ENCODE results near the gene EGFL7. TPM values are rescaled to one million over a fixed set of nuclear protein-coding genes. Genes with fewer than 3 reads are reported as not detected.

The EGFL7 gene
- total RNA-seq, 1 donor from 2014 or later, result 6.9 TPM

DNA sequence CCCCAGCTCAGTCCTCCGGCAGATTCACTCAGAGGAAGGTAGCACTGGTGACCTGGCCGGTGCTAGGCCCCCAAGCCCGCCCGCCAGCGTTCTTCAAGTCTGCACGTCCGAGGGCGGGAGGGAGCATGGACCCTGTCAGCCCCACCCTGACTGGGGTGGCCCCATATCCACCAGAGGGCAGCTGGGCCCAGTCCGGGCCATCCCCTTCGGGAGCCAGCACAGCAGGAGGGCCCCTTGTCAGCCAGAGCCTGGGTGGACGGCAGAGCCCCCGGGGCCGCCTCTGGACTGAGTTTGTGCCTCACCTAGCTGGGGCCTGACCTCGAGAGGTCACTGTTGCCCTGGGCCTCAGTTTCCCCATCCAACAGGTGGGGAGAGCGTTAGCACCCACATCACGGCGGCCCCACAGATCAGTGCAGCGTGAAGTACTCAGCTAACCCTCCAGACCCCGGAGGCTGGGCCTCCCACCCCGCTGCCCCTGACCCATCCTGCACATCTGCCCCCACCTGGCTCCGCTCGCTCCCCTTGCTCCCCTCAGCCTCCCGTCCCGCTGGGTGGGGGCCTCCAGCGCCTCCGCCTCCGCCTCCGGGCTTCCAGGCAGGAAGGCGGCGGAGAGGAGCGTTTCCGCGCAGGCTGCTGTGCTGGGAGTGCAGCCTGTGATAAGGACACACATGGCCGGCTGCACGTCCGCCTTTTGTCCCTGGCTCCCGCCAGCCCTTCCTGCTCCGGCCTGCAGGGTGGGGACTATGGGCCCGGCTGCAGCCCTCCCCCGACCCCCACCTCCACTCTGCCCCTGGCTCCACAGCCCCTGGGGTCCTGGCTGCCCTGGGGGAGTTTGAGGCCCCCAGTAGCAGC is 16.6 kb upstream of the EGFL7 start:
- H3K4me1 Mint-ChIP-seq (ENCODE audit: unreplicated experiment), result peaks cover 10% of the 10 kb centered on the region
- no peaks in the 10 kb centered on the region for H3K9me3 Mint-ChIP-seq (ENCODE audit: unreplicated experiment)
- H3K36me3 Mint-ChIP-seq (ENCODE audit: unreplicated experiment), result no peaks in the 10 kb centered on the region
- H3K27me3 Mint-ChIP-seq (ENCODE audit: unreplicated experiment), result no peaks in the 10 kb centered on the region
- H3K27ac Mint-ChIP-seq (ENCODE audit: unreplicated experiment), result no peak overlapping the region
- H3K4me3 Mint-ChIP-seq (ENCODE audit: unreplicated experiment), result no peak overlapping the region
- TF ChIP-seq, protein P1, sequence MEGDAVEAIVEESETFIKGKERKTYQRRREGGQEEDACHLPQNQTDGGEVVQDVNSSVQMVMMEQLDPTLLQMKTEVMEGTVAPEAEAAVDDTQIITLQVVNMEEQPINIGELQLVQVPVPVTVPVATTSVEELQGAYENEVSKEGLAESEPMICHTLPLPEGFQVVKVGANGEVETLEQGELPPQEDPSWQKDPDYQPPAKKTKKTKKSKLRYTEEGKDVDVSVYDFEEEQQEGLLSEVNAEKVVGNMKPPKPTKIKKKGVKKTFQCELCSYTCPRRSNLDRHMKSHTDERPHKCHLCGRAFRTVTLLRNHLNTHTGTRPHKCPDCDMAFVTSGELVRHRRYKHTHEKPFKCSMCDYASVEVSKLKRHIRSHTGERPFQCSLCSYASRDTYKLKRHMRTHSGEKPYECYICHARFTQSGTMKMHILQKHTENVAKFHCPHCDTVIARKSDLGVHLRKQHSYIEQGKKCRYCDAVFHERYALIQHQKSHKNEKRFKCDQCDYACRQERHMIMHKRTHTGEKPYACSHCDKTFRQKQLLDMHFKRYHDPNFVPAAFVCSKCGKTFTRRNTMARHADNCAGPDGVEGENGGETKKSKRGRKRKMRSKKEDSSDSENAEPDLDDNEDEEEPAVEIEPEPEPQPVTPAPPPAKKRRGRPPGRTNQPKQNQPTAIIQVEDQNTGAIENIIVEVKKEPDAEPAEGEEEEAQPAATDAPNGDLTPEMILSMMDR (IDR thresholded peaks at IDR 0.05), result no peak
- no peak for DNase-seq (ENCODE audit: extremely low spot score, unreplicated experiment)

GRCh38 chr9:136646827-136647711 is 15.6 kb upstream of the EGFL7 start:
- H3K27ac Mint-ChIP-seq (ENCODE audit: unreplicated experiment), result no peak overlapping the region
- no peaks in the 10 kb centered on the region for H3K36me3 Mint-ChIP-seq (ENCODE audit: unreplicated experiment)
- DNase-seq (ENCODE audit: extremely low spot score, unreplicated experiment), result no peak
- H3K27me3 Mint-ChIP-seq (ENCODE audit: unreplicated experiment), result no peaks in the 10 kb centered on the region
- H3K9me3 Mint-ChIP-seq (ENCODE audit: unreplicated experiment), result no peaks in the 10 kb centered on the region
- H3K4me3 Mint-ChIP-seq (ENCODE audit: unreplicated experiment), result no peak overlapping the region
- TF ChIP-seq, protein P1 (IDR thresholded peaks at IDR 0.05), result no peak
- peaks cover 10% of the 10 kb centered on the region for H3K4me1 Mint-ChIP-seq (ENCODE audit: unreplicated experiment)

GRCh38 chr9:136648751-136649150 is 14.0 kb upstream of the EGFL7 start:
- Mint-ChIP-seq H3K4me1 (ENCODE audit: unreplicated experiment) (peaks cover 10% of the 10 kb centered on the region), H3K36me3 (ENCODE audit: unreplicated experiment) (no peaks in the 10 kb centered on the region), H3K27me3 (ENCODE audit: unreplicated experiment) (no peaks in the 10 kb centered on the region), H3K4me3 (ENCODE audit: unreplicated experiment) (no peak overlapping the region), H3K9me3 (ENCODE audit: unreplicated experiment) (no peaks in the 10 kb centered on the region), H3K27ac (ENCODE audit: unreplicated experiment) (no peak overlapping the region)
- no peak for DNase-seq (ENCODE audit: extremely low spot score, unreplicated experiment)
- TF ChIP-seq, protein P1 (IDR thresholded peaks at IDR 0.05), result no peak

GRCh38 chr9:136650021-136650420 is 12.7 kb upstream of the EGFL7 start:
- H3K36me3 Mint-ChIP-seq (ENCODE audit: unreplicated experiment), result no peaks in the 10 kb centered on the region
- peaks cover 7% of the 10 kb centered on the region for H3K4me1 Mint-ChIP-seq (ENCODE audit: unreplicated experiment)
- H3K27ac Mint-ChIP-seq (ENCODE audit: unreplicated experiment), result no peak overlapping the region
- TF ChIP-seq, protein P1 (IDR thresholded peaks at IDR 0.05), result no peak
- no peak overlapping the region for H3K4me3 Mint-ChIP-seq (ENCODE audit: unreplicated experiment)
- H3K27me3 Mint-ChIP-seq (ENCODE audit: unreplicated experiment), result no peaks in the 10 kb centered on the region
- no peak for DNase-seq (ENCODE audit: extremely low spot score, unreplicated experiment)
- H3K9me3 Mint-ChIP-seq (ENCODE audit: unreplicated experiment), result no peaks in the 10 kb centered on the region

GRCh38 chr9:136650648-136651047 is 12.1 kb upstream of the EGFL7 start:
- no peak for DNase-seq (ENCODE audit: extremely low spot score, unreplicated experiment)
- Mint-ChIP-seq H3K4me1 (ENCODE audit: unreplicated experiment) (peaks cover 7% of the 10 kb centered on the region), H3K36me3 (ENCODE audit: unreplicated experiment) (no peaks in the 10 kb centered on the region), H3K9me3 (ENCODE audit: unreplicated experiment) (no peaks in the 10 kb centered on the region), H3K27ac (ENCODE audit: unreplicated experiment) (no peak overlapping the region), H3K27me3 (ENCODE audit: unreplicated experiment) (no peaks in the 10 kb centered on the region), H3K4me3 (ENCODE audit: unreplicated experiment) (no peak overlapping the region)
- TF ChIP-seq, protein P1 (IDR thresholded peaks at IDR 0.05), result no peak

Data from osteocyte (in vitro differentiated cells).